Stimulated activated CD8-positive, alpha-beta memory T cell treated with anti-CD3 and anti-CD28 coated beads, Interleukin-4, amount 100 ng/mL, for 4 hours (primary cell): ENCODE data around the gene PCDHA9.
"Not testable (repeated sequence)": the region's sequence is repeated elsewhere in the genome, so short reads cannot be mapped to it uniquely, and the experiment has no call there.

Experiments
- DNase-seq, 2 donors: peaks; one replicate each; pipeline ENCODE4 v3.0.0-alpha.2; 2020; ENCODE audit warnings: low read depth in 2 of 2, low spot score in 1 of 2

The PCDHA9 gene

GRCh38 chr5:140875085-140876065, 27.2 kb downstream of the PCDHA9 start, which contains the start of gene PCDHA12:
TSS of gene PCDHA12 (plus strand) at chr5:140875308. CDS start at chr5:140875473, 165 bp downstream.
- no peak for DNase-seq

- DNase-seq = not testable (repeated sequence)
Observed at GRCh38 chr5:140876541-140877261, 28.5 kb downstream of the PCDHA9 start.

- no peak for DNase-seq
Observed at GRCh38 chr5:140877262-140877581, 29.0 kb downstream of the PCDHA9 start.

GRCh38 chr5:140881889-140882590, 33.9 kb downstream of the PCDHA9 start, which contains the start of gene PCDHA13:
TSS of gene PCDHA13 (plus strand) at chr5:140882124. CDS start at chr5:140882269, 145 bp downstream.
- no peak for DNase-seq

- no peak for DNase-seq
Observed at GRCh38 chr5:140882591-140882899, 34.4 kb downstream of the PCDHA9 start.

- no peak for DNase-seq
Observed at GRCh38 chr5:140883373-140883772, 35.2 kb downstream of the PCDHA9 start.

GRCh38 chr5:140883927-140884697, 35.9 kb downstream of the PCDHA9 start:
- DNase-seq = no peak
